Mammary epithelial cell (primary cell): ENCODE results near the gene SLC35F6.
A peak's percentile ranks its signal among the peaks of the same experiment; 100 is the strongest.

Source experiments
- EZH2 ChIP-seq: IDR thresholded peaks from 2 replicates; pipeline ENCODE4 v1.6.1; 2012; ENCODE audit warnings: low read length, inconsistent platforms, borderline replicate concordance
- TF ChIP-seq, protein P1 (sequence below), 2 donors: IDR thresholded peaks in 1 of 2; conservative IDR thresholded peaks in 1 of 2; 2 replicates each; pipeline ENCODE4 v1.5.1; 2011 to 2012; ENCODE audit warnings: inconsistent platforms in 2 of 2, low read length in 2 of 2, mild to moderate bottlenecking in 2 of 2, control low read depth in 1 of 2, low read depth in 1 of 2; ENCODE audit not compliant: insufficient read depth in 1 of 2; ENCODE audit errors: extremely low read depth in 1 of 2

DNA sequence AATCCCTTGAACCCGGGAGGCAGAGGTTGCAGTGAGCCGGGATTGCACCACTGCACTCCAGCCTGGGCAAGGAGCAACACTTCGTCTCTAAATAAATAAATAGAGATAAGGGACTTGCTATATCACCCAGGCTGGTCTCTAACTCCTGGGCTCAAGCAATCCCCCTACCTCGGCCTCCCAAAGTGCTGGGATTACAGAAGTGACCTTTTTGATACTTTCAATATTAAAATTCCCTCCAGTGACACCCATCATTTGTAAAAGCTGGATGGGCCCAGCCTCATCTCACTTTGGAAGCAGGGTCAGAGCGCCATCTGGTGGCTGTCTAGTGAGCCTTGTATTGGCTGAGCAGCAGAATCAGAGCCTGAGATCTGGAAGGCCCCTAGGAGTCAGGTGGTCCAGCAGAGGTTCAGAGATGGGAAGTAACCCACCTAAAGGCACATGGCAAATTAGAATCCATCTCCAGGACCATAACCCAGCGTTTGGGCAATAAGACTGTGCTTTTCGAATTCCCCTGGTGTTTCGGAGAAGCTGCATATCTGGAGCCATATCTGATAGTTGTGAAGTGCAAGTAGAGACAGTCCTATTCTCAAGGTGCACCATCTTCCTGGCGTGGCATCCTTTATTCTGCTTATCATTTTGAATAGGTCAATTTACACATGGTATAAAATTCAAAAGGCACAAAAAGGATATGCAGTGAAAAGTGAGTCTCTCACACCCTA lies 18.3 kb upstream of the SLC35F6 start:
- TF ChIP-seq, protein P1, sequence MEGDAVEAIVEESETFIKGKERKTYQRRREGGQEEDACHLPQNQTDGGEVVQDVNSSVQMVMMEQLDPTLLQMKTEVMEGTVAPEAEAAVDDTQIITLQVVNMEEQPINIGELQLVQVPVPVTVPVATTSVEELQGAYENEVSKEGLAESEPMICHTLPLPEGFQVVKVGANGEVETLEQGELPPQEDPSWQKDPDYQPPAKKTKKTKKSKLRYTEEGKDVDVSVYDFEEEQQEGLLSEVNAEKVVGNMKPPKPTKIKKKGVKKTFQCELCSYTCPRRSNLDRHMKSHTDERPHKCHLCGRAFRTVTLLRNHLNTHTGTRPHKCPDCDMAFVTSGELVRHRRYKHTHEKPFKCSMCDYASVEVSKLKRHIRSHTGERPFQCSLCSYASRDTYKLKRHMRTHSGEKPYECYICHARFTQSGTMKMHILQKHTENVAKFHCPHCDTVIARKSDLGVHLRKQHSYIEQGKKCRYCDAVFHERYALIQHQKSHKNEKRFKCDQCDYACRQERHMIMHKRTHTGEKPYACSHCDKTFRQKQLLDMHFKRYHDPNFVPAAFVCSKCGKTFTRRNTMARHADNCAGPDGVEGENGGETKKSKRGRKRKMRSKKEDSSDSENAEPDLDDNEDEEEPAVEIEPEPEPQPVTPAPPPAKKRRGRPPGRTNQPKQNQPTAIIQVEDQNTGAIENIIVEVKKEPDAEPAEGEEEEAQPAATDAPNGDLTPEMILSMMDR (conservative IDR thresholded peaks at IDR 0.05 in 1 of 2, IDR thresholded peaks at IDR 0.05 in 1 of 2; ENCODE audit: extremely low read depth in 1 of 2, insufficient read depth in 1 of 2, low read depth in 1 of 2, low read length in 2 of 2) = peak; percentile 86 to 96
- TF ChIP-seq EZH2 = no peak
